HG02870 (cell line): ENCODE data around the gene DDX27.

Source experiments
- ATAC-seq: cut with Tn5 transposase; IDR thresholded peaks from one replicate; pipeline ENCODE4 v1.9.1; 2021; ENCODE audit warnings: mild to moderate bottlenecking, moderate library complexity; ENCODE audit not compliant: unreplicated experiment

The DDX27 gene

DNA sequence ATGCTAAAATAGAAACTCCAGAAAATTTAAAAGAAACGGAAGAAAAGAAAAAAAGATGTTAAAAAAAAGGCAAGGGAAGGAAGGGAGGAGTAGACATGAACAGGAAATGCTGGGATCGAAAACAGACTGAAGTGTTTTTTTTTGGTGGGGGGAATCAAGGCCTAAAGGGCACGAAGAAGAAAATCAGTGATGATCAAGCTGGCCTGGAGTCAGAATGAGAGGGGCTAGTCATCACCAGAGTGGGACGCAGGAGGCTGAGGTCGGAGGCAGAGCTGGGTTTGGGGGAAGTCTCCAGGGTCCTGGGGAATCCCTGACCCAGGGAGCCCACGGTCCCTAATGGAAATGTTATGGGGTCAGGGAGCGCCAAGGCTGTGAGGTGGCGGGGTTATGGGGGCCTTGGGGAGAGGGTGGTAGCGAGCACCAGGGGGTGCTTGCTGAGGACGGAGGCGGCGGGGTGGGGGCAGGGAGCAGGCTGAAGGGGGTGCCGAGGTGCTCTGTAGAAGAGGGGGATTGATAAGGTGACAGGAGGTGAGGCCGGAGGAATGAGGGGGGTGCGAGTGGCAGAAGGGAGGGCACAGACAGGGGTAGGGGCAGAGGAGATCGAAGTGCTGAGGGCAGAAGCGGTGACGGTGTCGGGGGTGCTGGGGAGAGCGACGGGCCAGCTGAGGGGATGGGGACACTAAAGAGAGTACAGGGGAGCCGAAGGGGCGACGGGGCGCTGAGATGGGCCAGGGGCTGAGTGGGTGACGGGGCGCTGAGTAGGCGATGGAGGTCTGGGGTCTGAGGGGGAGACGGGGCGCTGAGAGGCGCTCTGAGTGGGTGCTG, 58.0 kb downstream of the DDX27 start:
- no peak for ATAC-seq

DNA sequence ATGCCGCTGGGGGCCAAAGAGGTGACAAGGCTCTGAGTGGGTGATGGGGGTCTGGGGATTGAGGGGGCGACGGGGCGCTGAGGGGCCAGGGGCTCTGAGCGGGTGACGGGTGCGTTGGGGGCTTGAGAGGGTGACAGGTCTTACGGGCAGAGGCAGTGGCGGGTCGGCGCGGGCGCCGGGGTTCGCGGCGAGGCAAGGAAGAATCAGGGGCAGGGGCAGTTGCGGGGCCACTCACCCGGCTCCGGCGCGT, 58.5 kb downstream of the DDX27 start:
- no peak for ATAC-seq

DNA sequence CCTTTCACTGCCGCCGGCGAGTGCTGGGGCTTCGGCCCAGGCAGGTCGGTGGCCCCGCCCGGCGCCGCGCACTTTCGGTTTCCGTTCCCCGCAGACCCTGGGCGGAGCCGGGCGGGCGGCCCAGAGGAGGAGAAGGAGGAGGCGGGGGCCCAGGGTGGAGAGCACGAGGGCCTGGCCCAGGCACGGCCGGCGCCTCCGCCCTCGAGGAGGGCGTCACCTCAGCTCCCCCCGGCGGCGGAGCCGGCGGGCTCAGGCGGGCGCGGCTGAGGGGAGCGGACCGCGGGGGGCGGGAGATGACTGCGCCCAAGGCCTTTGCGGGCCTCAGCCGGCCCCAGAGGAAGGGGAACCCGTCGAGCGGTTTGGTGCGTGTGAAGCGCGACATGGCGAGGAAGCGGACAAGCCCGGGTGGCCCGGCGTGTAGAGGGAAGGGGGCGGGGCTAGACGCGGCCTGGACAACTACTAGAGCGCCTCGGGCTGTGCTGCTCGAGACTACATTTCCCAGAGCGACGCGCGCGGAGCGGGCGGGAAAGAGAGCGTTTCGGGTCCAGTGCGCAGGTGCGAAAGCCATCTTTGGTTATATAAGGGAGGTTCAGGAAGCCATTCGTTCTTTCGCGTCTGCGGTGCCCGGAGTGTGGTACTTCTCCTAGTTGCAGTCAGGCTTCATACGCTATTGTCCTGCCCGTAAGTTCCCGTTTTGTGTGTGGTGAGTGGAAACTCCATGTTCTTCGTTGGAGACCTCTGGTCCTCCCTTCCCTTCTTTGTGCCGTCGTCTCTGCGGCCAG, 59.0 kb downstream of the DDX27 start, which contains the start of gene ZNFX1:
Gene ZNFX1 (minus strand): TSS at position 22 of the 782 bp plus-strand sequence. CDS start 2,218 bp downstream, outside the sequence.
- peak; percentile 87 for ATAC-seq

DNA sequence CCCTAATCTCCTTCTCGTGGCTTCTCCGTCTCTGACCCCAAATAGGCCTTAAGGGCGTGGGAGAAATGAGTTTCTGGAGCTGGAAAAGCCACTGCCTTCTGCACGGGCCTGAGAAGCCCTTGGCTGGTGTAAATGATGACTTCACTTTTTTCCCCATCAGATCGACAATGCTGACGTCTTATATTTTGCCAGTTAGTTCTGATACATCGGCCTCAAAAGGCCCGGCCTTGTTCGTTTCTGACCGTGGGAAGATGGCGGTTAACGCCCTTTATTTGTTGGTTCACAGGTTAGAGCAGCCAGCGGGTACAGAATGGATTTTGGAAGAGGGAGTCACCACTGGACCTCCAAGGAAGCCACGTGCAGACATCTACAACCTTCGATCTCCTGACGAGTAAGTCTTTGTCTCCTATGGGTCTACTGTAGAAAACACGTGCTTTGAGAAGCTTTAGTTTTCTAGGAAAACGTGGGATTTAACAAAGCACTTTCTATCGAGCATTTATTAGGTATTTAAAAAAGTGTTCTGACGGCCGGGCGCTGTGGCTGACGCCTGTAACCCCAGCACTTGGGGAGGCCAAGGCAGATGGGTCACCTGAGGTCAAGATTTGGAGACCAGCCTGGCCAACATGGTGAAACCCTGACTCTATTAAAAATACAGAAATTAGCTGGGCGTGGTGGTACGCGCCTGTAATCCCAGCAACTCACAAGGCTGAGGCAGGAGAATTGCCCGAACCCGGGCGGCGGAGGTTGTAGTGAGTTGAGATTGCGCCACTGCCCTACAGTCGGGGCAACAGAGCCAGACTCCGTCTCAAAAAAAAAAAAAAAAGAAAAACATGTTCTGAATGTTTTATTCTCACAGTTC, 59.8 kb downstream of the DDX27 start:
- no peak for ATAC-seq

DNA sequence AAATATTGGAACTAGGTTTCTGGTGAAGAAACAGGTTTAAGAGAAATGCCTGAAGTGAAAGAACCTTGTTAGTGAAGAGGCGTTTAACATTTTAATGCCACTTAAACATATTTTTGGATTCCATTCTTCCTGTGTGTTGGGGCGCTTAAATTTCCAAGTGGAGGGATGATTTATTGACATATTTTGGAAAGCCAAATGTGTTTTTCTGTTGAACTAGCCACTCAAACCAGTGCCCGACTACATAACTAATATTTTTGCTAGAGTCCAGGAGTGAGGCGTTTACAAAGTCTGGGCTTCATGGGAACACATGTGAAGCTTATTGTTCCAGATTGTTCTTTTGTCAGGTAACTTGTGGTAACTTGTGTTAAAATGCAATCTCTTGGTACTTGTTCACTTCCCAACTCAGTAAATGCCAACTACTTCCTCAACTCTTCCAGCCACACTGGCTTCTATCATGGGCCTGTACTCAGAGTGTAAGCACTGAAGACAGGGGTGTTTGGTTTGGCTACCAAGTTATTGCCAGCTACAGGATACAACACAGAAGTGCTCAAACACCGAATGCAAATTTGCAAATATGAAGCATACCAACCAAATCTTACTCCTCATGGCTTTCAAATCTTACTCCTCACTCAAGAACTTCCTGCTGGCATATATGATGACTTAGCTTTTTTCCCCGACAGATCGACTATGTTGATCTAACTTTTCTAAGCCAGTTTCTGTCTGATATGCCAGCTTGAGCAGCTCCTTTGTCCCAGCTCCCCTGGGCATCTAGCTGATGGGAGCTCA, 60.7 kb downstream of the DDX27 start:
- no peak for ATAC-seq

DNA sequence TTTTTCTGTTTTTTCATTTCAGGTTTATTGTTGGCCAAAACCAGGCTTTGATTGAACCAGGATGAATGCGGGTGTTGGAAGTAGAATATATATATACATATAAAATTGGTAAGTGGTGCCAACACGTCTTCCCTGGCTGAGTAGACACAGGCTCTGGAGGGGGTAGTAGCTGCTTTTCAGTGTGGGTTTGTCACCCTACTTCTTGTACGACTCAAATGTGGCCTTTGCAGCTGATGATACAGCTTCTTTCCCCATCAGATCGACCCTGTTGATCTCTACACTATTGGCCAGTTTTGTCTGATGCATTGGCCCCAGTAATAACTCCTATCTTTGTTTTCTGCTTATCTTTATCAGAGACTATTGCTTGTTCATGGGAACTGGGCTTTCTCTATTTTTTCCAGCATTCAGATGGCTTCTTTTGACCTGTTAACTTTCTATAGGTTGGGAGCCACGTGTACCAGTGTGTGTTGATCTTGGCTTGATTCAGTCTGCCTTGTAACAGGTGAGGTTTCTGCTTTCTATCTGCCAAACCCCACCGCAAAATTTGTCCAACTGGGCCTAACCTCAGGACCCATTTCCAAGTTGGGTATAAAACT, 61.3 kb downstream of the DDX27 start:
- ATAC-seq = no peak

DNA sequence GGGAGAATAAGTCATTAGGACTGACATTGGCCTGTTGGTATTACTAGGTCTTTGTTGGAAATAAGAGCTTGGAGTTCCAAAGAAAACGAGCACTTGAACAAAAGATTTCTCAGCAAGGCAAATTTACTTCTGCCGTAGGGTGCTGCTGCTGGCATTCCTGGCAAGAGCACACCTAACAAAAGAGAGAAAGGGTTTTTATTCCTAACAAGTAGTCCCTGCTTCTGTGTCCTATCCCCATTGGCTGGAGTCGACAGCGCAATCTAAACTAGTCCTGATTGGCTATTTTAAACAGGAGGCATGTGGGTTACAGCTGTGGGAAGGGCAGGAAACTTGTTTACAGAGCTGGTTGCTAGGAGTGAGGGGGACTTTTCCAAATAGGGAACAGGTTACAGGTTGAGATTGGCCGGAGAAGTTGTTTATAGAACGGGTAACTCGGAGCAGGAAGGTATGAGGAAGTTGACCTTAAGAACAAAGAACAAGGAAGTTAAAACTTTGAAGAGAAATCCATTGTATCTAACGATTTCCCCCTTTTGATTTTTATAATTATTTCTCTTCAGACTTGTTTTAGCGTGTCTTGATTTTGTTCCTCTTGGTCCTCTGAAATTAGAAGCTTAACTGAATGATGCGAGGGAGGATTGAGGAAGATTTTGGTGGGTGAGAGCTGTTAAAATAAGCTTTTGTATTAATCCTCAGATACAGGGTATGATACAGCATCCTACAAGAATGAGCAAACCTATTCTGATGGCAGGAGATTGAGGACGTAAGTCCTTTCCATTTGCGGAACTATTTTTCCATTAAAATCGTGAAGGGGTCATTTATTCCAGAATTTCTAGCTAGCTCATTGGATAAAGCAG, 62.1 kb downstream of the DDX27 start:
- no peak for ATAC-seq

DNA sequence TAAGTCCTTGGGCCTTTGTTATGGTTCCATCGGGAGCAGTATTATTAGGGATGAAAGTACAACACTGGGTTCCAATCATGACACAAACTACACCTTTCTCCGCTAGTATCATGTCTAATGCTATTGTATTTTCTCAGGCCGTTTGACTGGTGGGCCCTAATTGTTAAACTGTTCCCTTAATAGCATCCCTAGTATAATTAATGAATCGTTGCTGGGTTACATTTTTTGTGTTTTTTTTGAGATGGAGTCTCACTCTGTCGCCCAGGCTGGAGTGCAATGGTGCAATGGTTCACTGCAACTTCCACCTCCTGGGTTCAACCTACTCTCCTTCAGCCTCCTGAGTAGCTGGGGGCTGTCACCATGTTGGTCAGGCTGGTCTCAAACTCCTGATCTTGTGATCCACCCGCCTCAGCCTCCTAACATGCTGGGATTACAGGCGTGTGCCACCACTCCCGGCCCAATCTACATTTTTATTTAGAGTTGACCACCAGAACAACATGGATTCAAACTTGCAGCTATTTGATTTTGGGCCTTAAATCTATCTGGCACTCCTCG, 62.8 kb downstream of the DDX27 start:
- ATAC-seq = no peak

DNA sequence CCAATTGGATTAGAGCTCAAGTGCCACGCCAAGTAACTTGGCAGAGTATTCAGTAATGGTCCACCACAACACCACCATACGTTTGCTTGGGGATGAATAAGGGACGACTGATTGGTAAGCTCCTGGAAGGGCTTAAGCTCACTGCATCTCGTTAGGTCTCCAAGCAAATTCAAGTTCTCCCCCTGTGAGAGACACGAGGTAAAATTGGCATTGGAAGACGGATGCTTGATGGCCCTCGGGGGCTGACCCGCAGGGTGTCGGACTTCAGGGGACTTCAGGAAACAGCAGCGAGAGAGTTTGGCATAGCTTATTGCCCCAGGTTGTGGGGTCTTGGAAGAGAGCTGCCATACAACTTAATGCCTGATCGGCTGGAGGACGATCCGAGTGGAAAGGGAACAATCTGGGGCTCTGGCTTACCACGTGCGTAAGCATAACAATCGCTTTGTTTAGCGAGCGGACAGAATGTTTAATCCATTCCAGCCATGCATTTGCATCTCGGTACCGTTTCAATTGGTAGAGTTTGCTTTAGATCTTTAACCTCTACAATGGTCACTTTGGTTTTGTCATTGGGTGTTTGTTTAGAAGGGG, 63.5 kb downstream of the DDX27 start:
- no peak for ATAC-seq

DNA sequence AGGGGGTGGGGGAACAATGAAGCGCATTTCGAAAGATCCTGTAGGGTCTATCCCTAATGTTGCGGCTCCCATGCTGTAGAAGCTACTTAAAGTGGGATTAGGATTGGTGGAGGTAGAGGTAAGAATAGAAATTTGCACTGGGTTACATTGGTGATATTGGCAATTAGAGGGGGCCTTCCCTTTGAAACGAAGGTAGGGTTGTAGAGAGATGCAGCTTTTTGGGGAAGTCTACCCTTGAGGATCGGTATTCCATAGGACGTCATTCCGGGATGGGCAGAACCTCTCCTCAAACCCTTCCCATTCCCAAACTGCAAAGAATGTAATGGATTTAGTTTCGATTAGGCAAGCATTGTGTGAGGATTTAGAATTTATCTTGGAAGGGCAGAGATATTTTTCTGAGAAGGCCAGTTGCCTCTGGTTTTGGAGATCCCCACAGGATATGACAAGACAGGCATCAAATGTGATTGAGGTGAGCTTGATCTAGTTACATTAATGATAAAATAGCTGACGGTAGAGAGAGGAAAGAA, 64.0 kb downstream of the DDX27 start:
- ATAC-seq = no peak

DNA sequence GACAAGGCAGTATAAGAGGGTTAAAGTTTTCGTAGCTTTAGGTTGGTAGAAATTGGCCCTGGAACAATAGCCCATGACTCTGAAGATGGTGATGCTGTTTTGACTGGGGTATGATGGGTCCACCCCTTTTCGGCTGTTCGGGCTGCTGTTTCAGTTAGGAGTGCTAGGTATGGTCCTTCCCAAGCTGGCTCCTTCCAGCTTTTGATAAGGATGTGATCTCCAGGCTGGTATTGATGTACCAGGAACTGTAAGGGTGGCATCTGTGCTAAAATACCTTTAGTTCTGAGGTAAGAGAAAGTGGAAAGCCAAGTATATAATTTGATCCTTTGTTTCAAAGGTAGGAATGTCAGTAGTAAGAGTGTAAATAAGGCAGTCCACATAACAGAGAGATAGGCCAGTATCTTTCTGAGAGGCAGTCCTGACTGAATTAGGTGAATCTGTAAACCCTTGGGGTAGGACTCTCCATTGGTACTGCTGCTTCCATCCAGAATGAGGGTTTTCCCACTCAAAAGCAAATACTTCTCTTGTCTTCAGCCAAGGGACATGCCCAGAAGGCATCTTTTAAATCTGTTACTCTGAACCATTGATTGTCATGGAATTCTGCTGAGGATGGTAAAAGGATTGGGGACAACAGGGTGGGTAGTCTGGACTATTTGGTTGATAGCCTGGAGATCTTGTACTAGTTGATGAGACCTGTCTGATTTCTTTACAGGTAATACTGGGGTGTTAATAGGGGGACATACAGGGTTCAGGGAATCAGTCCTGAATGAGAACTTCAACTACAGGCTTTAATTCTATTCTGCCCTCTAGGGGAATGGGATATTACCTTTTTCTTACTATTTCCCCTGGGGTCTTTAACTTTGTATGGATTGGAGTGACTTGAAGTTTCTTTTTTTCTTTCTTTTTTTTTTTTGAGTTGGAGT, 64.7 kb downstream of the DDX27 start:
- ATAC-seq = no peak

DNA sequence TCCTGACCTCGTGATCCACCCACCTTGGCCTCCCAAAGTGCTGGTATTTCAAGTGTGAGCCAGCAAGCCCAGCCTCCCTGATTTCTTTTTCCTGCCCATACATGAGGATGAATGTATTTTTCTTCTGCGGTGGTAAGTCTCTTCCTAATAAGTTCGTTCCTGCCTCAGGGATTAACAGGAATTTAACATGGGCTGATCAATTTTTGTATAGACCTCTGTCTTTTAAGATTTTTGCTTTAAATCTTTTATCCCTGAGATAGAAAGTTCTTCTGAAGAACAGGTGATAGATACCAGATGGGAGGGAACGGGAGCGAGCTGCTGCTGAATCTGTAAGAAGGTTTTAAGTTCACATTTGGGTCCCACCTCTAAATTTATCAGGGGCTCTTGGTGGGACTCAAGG, 65.6 kb downstream of the DDX27 start:
- no peak for ATAC-seq

DNA sequence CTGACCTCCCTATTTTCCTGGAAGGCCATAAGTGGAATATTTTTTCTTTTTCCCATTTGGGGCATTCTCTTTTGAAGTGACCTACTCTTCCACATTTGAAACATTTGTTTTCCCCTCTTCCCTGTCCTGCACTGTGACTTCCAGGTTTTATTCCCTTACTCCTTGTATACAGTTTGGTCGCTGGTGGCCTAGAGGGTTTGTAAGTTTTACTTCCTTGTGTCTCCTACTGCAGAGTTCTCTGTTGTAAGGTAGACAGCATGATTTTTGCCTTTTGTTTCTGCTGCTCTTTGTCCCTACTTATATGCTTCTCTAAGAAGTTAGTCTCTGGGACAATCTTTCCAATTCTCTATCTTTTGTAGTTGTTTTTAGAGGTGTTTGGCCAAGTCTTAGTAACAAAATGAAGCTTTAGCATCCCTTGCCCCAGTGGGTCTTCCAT, 66.0 kb downstream of the DDX27 start:
- ATAC-seq = no peak

DNA sequence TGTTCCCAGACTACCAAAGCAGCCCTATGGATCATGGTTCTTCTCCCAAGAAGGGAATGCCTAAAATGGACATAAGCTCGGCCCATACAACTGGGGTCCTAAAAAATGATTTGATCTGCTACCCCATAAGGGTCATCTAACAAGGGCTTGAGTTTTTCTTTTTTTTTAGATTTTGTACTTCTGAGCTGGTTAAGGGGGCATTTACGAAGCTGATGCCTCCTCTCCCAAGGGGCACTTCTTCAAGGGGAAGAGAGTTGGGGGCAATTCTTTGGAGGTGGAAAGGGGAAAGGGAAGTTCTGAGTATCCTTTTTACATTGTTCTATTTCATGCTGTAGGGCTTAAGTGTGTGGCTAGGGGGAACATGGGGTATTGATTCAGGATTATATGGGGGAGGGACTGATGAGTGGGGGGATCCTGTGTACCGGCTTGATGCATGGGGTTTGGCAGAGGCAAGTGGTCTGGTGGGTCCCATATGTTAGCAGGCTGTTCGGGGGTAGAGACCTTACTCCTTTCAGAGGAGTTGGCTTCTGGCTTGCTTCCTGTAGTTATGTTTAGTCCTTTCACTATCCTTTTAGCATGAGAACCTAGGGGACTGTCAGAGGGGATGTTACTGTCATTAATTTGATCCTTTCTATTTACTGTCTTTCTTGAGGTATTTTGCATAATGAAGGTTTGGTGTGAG, 66.7 kb downstream of the DDX27 start:
- no peak for ATAC-seq

DNA sequence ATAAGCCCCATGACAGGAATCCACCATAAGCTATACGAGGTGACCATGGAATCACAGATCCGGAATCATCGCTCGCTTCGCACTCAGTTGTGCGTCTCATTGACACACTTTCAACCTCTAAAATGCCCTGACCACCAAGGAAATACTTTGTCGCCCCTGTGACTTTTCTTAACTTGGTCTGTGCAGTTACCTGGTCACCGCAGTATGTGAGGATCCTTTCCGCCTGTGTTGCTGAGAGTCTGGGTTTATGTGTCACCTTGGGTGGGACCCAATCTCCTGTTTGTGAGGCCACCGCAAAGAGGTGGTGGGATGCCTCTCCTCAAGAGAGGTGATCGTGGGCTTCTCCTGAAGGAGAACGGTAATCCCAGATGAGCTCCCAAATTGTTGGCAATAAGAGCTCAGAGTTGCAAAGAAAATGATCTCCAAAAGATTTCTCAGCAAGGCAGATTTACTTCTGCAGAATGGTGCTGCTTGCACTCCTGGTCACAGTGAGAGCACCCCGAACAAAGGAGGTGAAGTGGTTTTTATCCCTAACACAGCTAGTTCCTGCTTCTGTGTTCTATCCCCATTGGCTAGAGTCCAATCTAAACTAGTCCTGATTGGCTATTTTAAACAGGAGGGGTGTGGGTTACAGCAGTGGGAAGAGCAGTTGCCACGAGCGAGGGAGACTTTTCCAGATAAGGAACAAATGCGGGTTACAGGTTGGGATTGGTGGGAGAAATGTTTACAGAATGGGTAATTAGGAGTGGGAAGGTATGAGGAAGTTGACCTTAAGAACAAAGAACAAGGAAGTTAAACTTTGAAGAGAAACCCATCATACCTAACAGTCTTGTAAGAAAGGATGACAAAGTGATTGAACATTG, 67.7 kb downstream of the DDX27 start:
- no peak for ATAC-seq
